A375 (cell line): ENCODE results near the gene RPAIN. TPM values are rescaled to one million over a fixed set of nuclear protein-coding genes. Genes with fewer than 3 reads are reported as not detected.

Experiments used
- total RNA-seq: library from RNA; depleted of rRNA; stranded (reverse); fragments of >200 nt; shearing (Covaris generic); gene quantifications from 2 replicates; pipeline ENCODE4 v1.2.3, GENCODE V29; 2014; rRNA removed

The RPAIN gene
- total RNA-seq: 119 and 120 TPM in 2 replicates

GRCh38 chr17:5419959-5420653, at the start of gene RPAIN:
Gene RPAIN (plus strand): TSS chr17:5420182. CDS start chr17:5420211, 29 bp downstream.

DNA sequence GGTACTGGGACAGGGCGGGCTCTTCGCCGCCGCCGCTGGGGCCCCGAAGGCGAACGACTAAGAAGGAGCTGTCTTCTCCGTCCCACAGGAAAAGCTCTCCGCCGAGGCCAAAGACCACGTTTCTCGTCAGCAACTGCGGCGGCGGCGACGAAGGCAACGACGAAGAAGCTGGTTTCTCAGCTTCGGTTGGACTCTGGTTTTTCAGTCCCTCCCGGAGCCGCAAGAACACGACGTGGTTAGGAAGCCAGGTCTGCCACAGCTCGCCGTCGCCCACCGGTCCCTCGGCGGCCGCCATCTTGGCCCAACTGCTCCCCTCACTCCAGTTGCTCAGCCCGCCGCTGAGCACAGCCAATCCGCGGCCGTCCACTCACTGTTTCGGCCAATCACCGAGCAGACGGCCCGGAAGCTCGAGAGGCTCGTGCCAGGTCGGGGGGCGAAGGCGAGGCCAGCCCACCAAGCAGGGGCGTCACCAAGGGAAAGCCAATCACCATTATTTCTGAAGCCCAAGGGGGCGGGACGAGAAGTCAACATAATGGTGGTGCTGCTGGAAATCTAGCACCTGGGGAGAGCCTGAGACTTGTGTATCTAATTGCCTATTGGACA, 525 bp upstream of the RPAIN start, which contains the start of gene NUP88:
NUP88 (minus strand) TSS at position 307 of the 603 bp plus-strand sequence; CDS start at position 295, 12 bp downstream.

GRCh38 chr17:5438716-5439445, 18.9 kb downstream of the RPAIN start, which contains the start of gene C1QBP:
Gene C1QBP (minus strand): TSS chr17:5439155. CDS start chr17:5439073, 82 bp downstream.

Other genes starting within 250 kb of the RPAIN start
- 16.3 and 17.7 TPM in 2 replicates for gene ZNF594, start 228.3 kb upstream of the RPAIN start, total RNA-seq
- gene SCIMP, start 185.3 kb upstream of the RPAIN start, total RNA-seq: not detected in 2 replicates
- gene RABEP1, start 137.9 kb upstream of the RPAIN start, total RNA-seq: 48.4 and 58.3 TPM in 2 replicates
- 160 and 186 TPM in 2 replicates for gene NUP88, start 520 bp upstream of the RPAIN start, total RNA-seq
- gene C1QBP, start 19.0 kb downstream of the RPAIN start, total RNA-seq: 544 and 630 TPM in 2 replicates
- 14.9 and 15.7 TPM in 2 replicates for gene DHX33, start 48.8 kb downstream of the RPAIN start, total RNA-seq
- 29.8 and 41.7 TPM in 2 replicates for gene DERL2, start 66.0 kb downstream of the RPAIN start, total RNA-seq
- 19.2 and 21.9 TPM in 2 replicates for gene MIS12, start 66.4 kb downstream of the RPAIN start, total RNA-seq
- 11.5 and 12.6 TPM in 2 replicates for gene NLRP1, start 164.3 kb downstream of the RPAIN start, total RNA-seq